A673 (cell line): ENCODE data around the gene TSKU. TPM values are rescaled to one million over a fixed set of nuclear protein-coding genes. Genes with fewer than 3 reads are reported as not detected.

Experiments
- BruUV-seq: library from RNA; stranded (reverse); fragments of 400-500 nt; replicated peaks from 2 replicates; lab custom pipeline; 2021; lab: Mats Ljungman, UMichigan
- CTCF ChIA-PET: fragments of 300-600 bp; sonication (Branson Sonifier 250); formaldehyde crosslinking; loops from one replicate; lab custom pipeline; 2022; ENCODE audit warnings: antibody characterized with exemption; lab: Charles Lee
- POLR2A ChIA-PET: fragments of 300-600 bp; sonication (Branson Sonifier 250); formaldehyde crosslinking; loops from one replicate; lab custom pipeline; 2022; ENCODE audit warnings: antibody characterized with exemption; ENCODE audit not compliant: low non-redundant PET; lab: Charles Lee
- DNase-seq: peaks from one replicate; pipeline ENCODE4 v3.0.0-alpha.2; 2015; ENCODE audit warnings: low spot score
- H3K27ac ChIP-seq: fragments of 200-600 bp; sonication (generic); 2 replicates; pipeline ENCODE4 v1.5.1; 2016; ENCODE audit warnings: mixed run types, low read depth, mild to moderate bottlenecking, mixed read lengths, antibody characterized with exemption, low read length; ENCODE audit not compliant: poor library complexity, severe bottlenecking
- H3K27me3 ChIP-seq: fragments of 200-600 bp; sonication (generic); replicated peaks from 2 replicates; pipeline ENCODE4 v1.6.1; 2017; ENCODE audit warnings: mixed run types, low read depth, mild to moderate bottlenecking, mixed read lengths, antibody characterized with exemption, low read length; ENCODE audit not compliant: insufficient read depth, poor library complexity
- H3K36me3 ChIP-seq: fragments of 200-600 bp; sonication (generic); 2 replicates; pipeline ENCODE4 v1.6.1; 2016; ENCODE audit warnings: mixed run types, mild to moderate bottlenecking, mixed read lengths, antibody characterized with exemption, low read length; ENCODE audit not compliant: insufficient read depth, poor library complexity, severe bottlenecking
- H3K4me1 ChIP-seq: fragments of 200-600 bp; sonication (generic); 2 replicates; pipeline ENCODE4 v1.6.1; 2017; ENCODE audit warnings: mixed run types, mild to moderate bottlenecking, mixed read lengths, antibody characterized with exemption, low read length; ENCODE audit not compliant: insufficient read depth, poor library complexity, severe bottlenecking
- H3K4me3 ChIP-seq: fragments of 200-600 bp; sonication (generic); 2 replicates; pipeline ENCODE4 v1.5.1; 2016; ENCODE audit warnings: low read depth, mixed run types, mild to moderate bottlenecking, mixed read lengths, low read length; ENCODE audit not compliant: poor library complexity, severe bottlenecking
- H3K9me3 ChIP-seq: fragments of 200-600 bp; sonication (generic); 2 replicates; pipeline ENCODE4 v1.6.1; 2016; ENCODE audit warnings: mixed run types, low read depth, mild to moderate bottlenecking, mixed read lengths, antibody characterized with exemption, low read length; ENCODE audit not compliant: poor library complexity, severe bottlenecking
- EZH2 ChIP-seq: fragments of 200-600 bp; sonication (generic); IDR thresholded peaks from 2 replicates; pipeline ENCODE4 v1.6.1; 2017; ENCODE audit warnings: borderline replicate concordance, low read depth, mild to moderate bottlenecking, mixed read lengths, antibody characterized with exemption, low read length; ENCODE audit not compliant: poor library complexity, severe bottlenecking
- intact Hi-C: fragments of 100-400 bp; cut with micrococcal nuclease; formaldehyde crosslinking; loops from one replicate; pipeline ENCODE4 v1.10.0; 2022; ENCODE audit not compliant: unreplicated experiment
- total RNA-seq: library from RNA; stranded (reverse); gene quantifications from 2 replicates; pipeline ENCODE4 v1.2.3, GENCODE V29; 2021
- TF ChIP-seq, protein P1 (sequence below): fragments of 300-800, 200-600 bp; sonication (generic); conservative IDR thresholded peaks from 2 replicates; pipeline ENCODE4 v1.5.1; 2017; ENCODE audit warnings: low read depth, mild to moderate bottlenecking, antibody characterized with exemption, low read length, moderate library complexity, mixed read lengths

Gene TSKU
- total RNA-seq, 1 experiment from 2014 or later = 25.3 TPM

DNA sequence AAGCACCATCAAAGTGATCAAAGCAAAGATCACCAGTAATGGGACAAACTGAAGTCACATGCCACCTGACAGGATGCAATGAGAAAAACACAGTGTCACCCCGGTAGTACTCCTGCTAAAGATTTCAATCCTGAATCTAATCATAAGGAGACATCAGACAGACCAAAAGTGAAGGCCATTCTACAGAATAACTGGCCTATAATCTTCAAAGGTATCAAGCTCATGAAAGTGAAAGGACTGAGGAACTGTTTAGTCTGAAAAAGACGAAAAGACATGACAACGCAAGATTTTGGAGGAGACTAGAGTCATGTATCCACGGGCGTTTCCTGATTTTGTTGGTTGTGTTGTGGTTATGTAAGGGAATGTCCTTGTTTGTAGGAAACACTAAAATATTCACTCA is 42.4 kb upstream of the TSKU start:
- TF ChIP-seq EZH2 = no peak
- TF ChIP-seq, protein P1, sequence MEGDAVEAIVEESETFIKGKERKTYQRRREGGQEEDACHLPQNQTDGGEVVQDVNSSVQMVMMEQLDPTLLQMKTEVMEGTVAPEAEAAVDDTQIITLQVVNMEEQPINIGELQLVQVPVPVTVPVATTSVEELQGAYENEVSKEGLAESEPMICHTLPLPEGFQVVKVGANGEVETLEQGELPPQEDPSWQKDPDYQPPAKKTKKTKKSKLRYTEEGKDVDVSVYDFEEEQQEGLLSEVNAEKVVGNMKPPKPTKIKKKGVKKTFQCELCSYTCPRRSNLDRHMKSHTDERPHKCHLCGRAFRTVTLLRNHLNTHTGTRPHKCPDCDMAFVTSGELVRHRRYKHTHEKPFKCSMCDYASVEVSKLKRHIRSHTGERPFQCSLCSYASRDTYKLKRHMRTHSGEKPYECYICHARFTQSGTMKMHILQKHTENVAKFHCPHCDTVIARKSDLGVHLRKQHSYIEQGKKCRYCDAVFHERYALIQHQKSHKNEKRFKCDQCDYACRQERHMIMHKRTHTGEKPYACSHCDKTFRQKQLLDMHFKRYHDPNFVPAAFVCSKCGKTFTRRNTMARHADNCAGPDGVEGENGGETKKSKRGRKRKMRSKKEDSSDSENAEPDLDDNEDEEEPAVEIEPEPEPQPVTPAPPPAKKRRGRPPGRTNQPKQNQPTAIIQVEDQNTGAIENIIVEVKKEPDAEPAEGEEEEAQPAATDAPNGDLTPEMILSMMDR = no peak
- Histone ChIP-seq H3K27ac (no peak overlapping the region), H3K4me1 (peaks cover 6% of the 10 kb centered on the region), H3K27me3 (no peaks in the 10 kb centered on the region), H3K4me3 (no peak overlapping the region), H3K9me3 (no peaks in the 10 kb centered on the region), H3K36me3 (no peaks in the 10 kb centered on the region)
- BruUV-seq = no TSS peak
- DNase-seq = no peak
- ChIA-PET CTCF (no interaction called here), POLR2A (no interaction called here)
- intact Hi-C loops = loop anchor here (5.0 kb wide), 1 partner anchor 42 kb away; the partner anchor contains the start of gene TSKU

DNA sequence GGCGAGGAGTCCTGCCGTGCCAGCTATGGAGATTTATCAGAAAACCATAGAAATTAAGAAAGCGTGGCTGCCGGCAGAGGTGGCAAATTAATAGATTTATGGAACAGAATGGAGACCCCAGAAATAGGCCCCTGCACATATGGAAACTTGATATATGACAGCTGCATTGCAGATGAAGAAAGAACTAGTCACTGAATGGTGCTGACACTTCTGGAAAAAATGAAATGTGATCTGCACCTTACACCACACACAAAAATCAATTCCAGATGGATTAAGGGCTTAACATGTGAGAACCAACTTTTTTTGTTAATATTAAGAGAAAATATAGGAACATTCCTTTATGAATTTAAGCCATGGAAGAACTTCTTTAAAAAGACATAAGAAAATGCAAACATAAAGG is 40.3 kb upstream of the TSKU start:
- intact Hi-C loops = loop anchor here (5.0 kb wide), 1 partner anchor 39 kb away; the partner anchor contains the start of gene TSKU
- Histone ChIP-seq H3K36me3 (no peaks in the 10 kb centered on the region), H3K4me3 (no peak overlapping the region), H3K27me3 (no peaks in the 10 kb centered on the region), H3K27ac (no peak overlapping the region), H3K9me3 (no peaks in the 10 kb centered on the region), H3K4me1 (peaks cover 6% of the 10 kb centered on the region)
- POLR2A ChIA-PET = no interaction called here
- CTCF ChIA-PET = interaction anchor here (0.7 kb wide), 1 partner anchor 70 kb away, joined by 3 read pairs; no protein-coding TSS in a partner anchor
- BruUV-seq = no TSS peak
- no peak for DNase-seq
- TF ChIP-seq, protein P1 = no peak
- no peak for TF ChIP-seq EZH2

DNA sequence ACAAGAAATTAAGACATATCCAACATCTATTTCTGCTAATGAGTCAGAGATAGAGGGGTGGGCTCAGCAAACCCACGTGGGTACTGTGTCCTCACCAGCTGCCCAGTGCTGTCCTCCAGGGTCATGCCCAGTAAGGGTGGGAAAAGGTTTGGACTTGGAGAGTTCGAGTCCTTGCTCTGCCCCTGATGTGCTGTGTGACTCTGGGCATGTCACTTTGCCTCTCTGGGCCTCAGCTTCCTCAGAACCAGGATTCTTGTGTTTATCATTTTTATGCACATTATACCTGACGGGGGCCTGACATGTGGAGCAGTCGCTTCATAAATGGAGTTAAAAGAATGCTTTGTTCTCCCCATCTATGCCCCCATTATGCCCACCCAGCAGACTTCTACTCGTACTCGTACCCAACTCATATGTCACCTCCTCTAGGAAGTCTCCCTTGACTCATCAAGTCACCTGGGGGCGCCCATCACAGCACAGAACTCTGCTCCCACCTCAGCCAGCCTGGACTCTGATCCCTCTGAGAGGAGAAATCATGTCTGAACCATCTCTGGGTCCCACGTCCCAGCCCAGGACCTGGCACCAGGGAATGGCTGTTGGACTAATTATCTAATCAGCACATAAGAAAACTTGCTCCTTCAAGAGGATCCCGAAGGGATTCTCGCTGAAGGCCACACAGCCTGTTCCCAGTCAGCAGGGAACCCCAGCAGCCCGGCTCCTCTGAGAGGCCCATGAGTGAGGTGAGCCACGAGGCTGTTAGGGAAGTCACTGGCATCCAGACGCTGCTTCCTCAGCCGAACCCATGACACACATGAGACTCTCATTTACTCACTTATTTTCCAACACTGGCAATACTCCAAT is 38.7 kb upstream of the TSKU start:
- TF ChIP-seq EZH2 = no peak
- TF ChIP-seq, protein P1 = no peak
- intact Hi-C loops = loop anchor here (5.0 kb wide), 1 partner anchor 38 kb away; the partner anchor contains the start of gene TSKU

More for the DNA sequence above, 38.7 kb upstream of the TSKU start:
- Histone ChIP-seq H3K36me3 (no peaks in the 10 kb centered on the region), H3K4me1 (peaks cover 6% of the 10 kb centered on the region), H3K27me3 (no peaks in the 10 kb centered on the region), H3K9me3 (no peaks in the 10 kb centered on the region), H3K4me3 (no peak overlapping the region), H3K27ac (no peak overlapping the region)
- POLR2A ChIA-PET = no interaction called here
- DNase-seq = no peak
- CTCF ChIA-PET = no interaction called here
- no TSS peak for BruUV-seq
